Measurements from ENCODE around the gene PTPRH. TPM values are rescaled to one million over a fixed set of nuclear protein-coding genes. Genes with fewer than 3 reads are reported as not detected.

The PTPRH gene
- total and polyA plus RNA-seq, 10 donors = 6.5 to 97.9 (median 48.9) TPM

DNA sequence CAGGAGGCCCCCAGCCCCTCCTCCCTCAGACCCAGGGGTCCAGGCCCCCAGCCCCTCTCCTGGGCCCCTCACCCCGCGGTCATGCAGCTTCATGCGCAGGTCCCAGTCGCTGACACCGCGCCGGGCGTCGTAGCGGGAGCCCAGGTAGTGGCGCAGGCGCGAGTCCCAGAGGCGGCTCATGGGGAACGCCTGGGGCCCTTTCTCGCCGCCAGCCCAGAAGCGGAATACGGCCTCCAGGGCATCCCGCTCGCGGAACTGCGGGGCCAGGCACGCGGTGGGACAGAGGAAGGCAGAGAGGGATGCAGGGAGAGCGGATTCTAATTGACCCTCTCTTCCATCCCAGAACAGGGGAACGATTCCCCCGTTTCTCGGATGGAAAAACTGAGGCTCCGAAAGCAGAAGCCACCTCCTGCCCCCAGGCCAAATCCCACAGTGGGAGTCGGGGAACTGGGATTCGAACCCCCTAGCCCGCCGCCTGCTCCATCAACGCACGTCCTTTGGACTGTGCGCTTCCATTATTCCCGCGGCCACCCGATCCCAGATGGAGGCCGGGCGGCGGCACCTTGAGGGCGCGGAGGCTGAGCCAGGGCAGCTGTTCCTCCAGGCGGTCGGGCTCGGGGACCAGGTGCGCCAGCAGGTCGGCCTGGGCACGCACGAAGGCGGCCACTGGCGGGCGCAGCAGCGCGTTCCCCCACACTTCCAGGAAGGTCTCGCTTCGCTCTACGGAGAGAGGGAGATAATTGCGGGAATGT, 47.6 kb downstream of the PTPRH start:
- no peak for DNase-seq
- Histone ChIP-seq H3K4me1 (peaks cover 0 to 26% (median 17%) of the 10 kb centered on the region in 6 donors), H3K27me3 (replicated peaks in 1 of 7) (peaks cover 5 to 100% (median 71%) of the 10 kb centered on the region in 7 donors), H3K36me3 (no peaks in the 10 kb centered on the region), H3K4me3 (no peak overlapping the region), H3K27ac (no peak overlapping the region), H3K9me3 (no peaks in the 10 kb centered on the region)
- no peak for TF ChIP-seq POLR2A (IDR thresholded peaks at IDR 0.05)
- TF ChIP-seq POLR2AphosphoS5 (IDR thresholded peaks at IDR 0.05) = no peak
- TF ChIP-seq, protein P1, sequence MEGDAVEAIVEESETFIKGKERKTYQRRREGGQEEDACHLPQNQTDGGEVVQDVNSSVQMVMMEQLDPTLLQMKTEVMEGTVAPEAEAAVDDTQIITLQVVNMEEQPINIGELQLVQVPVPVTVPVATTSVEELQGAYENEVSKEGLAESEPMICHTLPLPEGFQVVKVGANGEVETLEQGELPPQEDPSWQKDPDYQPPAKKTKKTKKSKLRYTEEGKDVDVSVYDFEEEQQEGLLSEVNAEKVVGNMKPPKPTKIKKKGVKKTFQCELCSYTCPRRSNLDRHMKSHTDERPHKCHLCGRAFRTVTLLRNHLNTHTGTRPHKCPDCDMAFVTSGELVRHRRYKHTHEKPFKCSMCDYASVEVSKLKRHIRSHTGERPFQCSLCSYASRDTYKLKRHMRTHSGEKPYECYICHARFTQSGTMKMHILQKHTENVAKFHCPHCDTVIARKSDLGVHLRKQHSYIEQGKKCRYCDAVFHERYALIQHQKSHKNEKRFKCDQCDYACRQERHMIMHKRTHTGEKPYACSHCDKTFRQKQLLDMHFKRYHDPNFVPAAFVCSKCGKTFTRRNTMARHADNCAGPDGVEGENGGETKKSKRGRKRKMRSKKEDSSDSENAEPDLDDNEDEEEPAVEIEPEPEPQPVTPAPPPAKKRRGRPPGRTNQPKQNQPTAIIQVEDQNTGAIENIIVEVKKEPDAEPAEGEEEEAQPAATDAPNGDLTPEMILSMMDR (IDR thresholded peaks at IDR 0.05 in 8 of 11, conservative IDR thresholded peaks at IDR 0.05 in 3 of 11) = no peak
- intact Hi-C loops (cut with DNase I; ENCODE audit: low total_unique reads) = no loop called here
- WGBS, 5 donors = 28 to 58% (median 32%) methylated on average over 22 to 61 of the region's 61 CpGs

DNA sequence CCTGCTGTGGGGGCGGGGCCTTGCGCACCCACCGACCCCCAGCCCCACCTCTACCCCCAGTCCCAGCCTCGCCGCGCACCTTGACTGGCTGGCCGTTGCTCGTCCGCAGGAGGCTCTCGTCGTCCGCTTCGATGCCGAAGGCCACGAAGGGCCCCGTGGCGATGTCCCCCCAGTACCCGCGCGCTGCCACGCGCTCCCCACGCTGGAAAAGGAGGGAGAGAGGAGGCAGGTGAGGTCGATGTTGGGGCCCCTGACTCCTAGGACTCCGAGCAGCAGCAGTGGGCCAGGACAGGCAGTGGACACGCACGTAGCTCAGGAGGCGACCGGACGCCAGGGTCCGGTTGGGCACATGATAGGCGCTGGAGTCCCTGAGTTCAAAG, 48.3 kb downstream of the PTPRH start:
- DNase-seq = no peak
- peaks cover 0 to 3% (median 0%) of the 10 kb centered on the region in 8 donors for H3K9me3 ChIP-seq
- intact Hi-C loops (cut with DNase I; ENCODE audit: low total_unique reads) = no loop called here
- WGBS, 5 donors = 20 to 28% (median 26%) methylated on average over 1 to 32 of the region's 32 CpGs
- peaks cover 0 to 26% (median 9%) of the 10 kb centered on the region in 6 donors for H3K4me1 ChIP-seq
- H3K4me3 ChIP-seq = peak overlapping the region in 1 of 8 donors; percentile 42
- peaks cover 0 to 100% (median 71%) of the 10 kb centered on the region in 7 donors for H3K27me3 ChIP-seq (replicated peaks in 1 of 7)
- H3K27ac ChIP-seq = no peak overlapping the region
- TF ChIP-seq, protein P1 (IDR thresholded peaks at IDR 0.05 in 8 of 11, conservative IDR thresholded peaks at IDR 0.05 in 3 of 11) = no peak
- TF ChIP-seq POLR2AphosphoS5 (IDR thresholded peaks at IDR 0.05) = no peak
- TF ChIP-seq POLR2A (IDR thresholded peaks at IDR 0.05) = no peak
- H3K36me3 ChIP-seq = no peaks in the 10 kb centered on the region

DNA sequence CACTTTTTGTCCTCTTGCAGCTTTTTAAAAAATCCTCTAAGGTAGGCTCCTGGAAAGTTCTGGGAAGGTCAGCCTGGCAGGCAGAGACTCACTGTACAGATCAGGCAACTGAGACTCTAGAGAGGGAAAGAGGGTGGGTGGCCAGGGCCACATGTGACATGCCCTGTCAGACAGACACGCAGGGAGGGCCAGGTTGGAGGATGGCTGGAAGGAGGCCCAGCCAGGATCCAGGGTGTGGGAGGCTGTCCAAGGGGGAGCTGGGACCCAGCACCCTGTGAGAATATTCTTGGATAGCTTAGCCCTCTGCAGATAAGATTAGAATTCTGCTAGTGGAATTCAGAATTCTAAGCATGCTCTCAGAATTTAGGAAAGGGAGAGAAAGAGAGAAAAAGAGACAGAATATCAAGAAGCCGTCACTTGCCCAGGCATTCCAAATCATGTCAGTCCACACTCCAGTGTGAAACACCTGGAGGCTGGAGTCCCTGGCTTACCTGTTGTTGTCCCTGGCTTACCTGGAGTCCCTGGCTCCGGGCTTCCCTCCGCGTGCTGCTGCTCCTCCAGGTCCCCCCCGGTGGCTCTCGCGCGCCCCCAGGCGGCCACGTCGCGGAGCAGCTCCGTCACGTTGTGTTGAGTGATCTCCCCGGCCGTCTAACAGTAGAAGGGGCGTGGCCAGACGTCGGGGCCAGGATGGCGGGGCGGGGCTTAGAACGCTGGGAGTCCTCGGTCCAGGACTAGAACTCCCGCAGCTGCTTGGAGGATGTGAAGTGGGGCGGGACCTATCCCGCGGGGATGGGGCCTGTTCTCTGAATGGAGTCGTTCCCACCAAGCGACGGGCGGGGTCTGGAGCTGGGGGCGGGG, 48.9 kb downstream of the PTPRH start:
- Histone ChIP-seq H3K27me3 (replicated peaks in 1 of 7) (peaks cover 0 to 98% (median 67%) of the 10 kb centered on the region in 7 donors), H3K4me1 (peaks cover 0 to 27% (median 6%) of the 10 kb centered on the region in 6 donors), H3K4me3 (peak overlapping the region in 1 of 8 donors; percentile 42), H3K36me3 (no peaks in the 10 kb centered on the region), H3K27ac (no peak overlapping the region), H3K9me3 (peaks cover 0 to 3% (median 0%) of the 10 kb centered on the region in 8 donors)
- intact Hi-C loops (cut with DNase I; ENCODE audit: low total_unique reads) = no loop called here
- TF ChIP-seq POLR2A (IDR thresholded peaks at IDR 0.05) = no peak
- TF ChIP-seq POLR2AphosphoS5 (IDR thresholded peaks at IDR 0.05) = peak; percentile 27 to 74 (median 55)
- TF ChIP-seq, protein P1 (IDR thresholded peaks at IDR 0.05 in 8 of 11, conservative IDR thresholded peaks at IDR 0.05 in 3 of 11) = peak; percentile 62 to 90 (median 77)
- WGBS, 5 donors = 4 to 7% (median 6%) methylated on average over 24 to 33 of the region's 33 CpGs
- DNase-seq = peak; percentile 95

All from spleen (tissue), 11 donors.